IPS-NIHi7 (cell line): ENCODE data around the gene HASPIN.

ENCODE experiments used
- DNase-seq: peaks from one replicate; pipeline ENCODE4 v3.0.0; 2012; ENCODE audit warnings: mixed read lengths; ENCODE audit errors: extremely low spot score

Gene HASPIN

DNA sequence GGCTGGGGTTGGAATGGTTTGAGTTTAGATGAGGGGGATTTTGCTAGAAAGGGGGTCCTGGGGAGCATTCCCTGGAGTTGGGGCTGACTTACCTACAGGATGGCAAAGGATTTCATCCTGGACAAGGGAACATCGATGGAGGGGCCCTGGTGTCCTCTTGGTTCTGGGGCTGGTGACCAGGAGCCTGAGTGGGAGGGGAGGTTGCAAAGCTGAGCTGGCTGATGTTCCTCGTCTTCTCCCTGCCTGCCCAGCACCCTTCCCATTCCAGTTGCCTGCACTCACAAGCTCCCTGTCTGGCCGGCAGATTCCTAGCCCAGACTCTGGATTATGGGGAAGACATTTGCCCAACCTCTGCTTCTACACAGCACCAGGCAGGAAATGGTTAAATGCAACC, 40.1 kb downstream of the HASPIN start:
- DNase-seq, result no peak

DNA sequence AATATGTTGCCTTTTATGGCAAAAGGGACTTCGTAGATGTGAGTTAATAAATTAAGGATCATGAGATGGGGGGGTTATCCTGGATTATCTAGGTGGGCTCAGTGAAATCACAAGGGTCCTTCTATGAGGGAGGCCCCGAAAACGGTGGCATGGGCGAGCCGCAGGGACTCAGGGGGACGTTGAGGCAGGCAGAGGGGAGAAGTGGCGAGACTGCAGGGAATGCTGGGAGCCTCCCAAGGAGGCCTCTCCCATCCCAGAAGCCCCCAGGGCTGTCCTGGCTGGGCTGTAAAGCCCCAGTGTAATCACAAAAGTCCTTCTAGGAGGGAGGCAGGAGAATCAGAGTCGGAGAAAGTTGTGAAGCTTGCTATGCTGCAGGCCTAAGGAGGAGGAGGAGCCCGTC, 42.3 kb downstream of the HASPIN start:
- DNase-seq, result no peak

DNA sequence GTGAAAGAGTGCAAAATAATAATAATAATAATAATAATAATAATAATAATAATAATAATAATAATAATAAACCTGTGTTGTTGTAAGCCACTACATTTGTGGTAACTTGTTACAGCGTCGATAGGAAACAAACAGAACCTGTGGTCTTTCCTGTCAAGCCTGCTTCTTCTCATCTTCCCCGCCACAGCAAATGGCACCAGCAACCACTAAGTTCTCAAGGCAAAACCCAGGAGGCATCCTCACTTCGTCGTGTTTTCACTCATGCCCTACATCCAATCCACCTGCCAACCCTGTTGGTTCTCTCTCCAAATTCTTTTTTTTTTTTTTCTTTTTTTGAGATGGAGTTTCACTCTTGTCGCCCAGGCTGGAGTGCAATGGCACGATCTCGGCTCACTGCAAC, 43.1 kb downstream of the HASPIN start:
- no peak for DNase-seq

DNA sequence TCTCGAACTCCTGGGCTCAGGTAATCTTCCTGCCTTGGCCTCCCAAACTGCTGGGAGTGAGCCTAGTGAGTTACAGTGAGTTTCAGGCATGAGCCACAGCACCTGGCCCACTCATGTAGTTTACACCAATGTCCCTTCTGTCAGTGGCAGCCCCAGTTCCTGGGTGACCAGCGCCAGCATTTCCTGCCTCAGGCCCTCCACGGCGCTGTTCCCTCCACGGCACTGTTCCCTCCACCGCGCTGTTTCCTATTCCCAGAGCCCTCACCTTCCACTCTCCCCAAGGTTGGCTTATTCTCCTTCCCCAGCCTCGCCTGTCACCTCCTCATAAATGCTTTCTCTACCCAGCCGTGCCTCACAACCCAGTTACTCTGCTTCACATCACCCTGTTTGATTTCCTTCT, 44.6 kb downstream of the HASPIN start:
- DNase-seq, result no peak

DNA sequence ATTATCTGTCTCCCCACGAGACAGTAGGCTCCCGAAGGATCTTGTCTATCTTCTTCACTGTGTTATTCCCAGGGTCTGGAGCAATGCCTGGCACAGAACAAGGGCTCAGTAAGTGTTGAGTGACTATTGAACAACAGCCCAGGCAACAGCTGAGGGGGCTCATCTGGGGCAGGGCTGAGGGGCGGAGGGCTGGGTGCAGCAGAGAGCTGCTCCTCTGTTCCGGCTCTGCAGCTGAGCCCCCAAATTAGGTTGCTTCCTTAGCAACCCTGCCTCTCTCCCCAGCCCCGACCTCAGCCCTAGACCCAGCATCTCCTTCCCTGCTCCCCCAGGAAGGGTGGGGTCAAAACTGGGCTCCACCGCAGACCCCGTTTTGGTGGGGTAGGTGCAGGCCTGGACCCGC, 45.1 kb downstream of the HASPIN start:
- DNase-seq, result no peak

DNA sequence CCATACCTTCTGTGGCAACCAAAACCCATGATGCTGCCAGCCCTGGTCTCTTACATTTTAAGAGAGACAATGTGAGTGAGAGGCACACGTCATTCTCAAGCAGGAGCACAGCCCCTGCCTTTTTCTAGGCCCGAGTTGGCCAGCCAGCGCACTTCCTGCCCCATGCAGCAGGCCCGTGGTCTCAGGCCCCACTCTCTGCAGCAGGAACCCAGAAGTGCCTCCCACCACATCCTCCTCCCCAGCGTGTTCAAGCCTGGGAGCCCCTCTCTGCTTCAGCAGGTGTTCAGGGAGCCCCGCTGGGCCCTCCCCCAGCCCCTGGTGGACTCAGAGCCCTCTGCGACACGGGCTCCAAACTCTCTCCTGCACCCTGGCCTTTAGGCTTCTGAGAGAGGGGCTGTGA, 46.8 kb downstream of the HASPIN start:
- no peak for DNase-seq

DNA sequence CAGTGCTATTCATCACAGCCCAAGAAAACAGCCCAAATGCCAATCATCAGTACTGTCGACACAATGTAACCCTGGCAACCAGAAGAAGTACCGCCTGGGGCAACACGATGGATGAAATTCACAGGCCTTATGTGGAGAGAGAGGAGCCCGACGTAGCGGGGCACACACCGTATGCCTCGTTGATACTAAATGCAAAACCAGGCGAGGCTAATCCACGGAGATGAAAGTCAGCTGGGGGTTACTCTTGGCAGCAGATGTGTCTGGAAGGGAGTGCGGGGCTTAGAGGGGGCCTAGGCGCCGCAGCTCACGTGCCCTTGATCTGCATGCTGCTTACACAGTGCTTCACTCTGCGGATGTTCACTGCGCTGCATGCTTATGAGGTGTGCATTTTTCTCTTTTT, 47.4 kb downstream of the HASPIN start:
- no peak for DNase-seq

DNA sequence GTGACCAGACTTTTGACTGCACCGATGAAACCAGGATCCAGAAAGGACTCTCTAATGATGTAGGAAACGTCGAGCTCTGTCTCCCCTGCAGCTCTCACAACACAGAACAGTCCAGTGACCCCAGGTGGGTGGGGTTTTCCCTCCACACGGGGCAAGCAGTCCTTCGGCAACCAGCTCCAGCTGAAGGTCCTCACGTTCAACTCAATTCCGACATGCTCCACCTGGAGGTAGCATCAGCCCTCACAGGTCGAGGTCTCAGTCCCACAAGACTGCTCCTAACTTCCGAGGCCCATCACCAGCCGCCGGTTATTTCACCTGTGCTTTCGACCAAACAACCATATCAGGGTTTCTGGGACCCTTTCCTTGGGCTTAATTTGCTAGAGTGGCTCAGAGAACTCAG, 49.1 kb downstream of the HASPIN start:
- peak; percentile 61 for DNase-seq

DNA sequence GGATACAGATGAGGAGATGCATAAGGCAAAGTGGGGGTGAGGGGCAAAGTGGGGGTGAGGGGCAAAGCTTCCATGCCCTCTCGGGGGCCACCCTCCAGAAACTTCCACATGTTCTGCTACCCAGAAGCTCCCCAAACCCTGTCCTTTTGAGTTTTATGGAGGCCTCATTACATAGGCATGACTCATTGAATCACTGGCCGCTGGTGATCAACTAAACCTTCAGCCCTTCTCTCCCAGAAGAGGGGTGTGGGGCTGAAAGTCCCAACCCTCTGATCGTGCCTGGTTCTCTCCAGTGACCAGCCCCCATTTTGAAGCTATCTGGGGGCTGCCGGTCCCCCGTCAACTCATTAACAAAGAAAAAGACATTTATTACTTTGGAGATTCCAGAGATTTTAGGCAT, 49.8 kb downstream of the HASPIN start:
- no peak for DNase-seq

DNA sequence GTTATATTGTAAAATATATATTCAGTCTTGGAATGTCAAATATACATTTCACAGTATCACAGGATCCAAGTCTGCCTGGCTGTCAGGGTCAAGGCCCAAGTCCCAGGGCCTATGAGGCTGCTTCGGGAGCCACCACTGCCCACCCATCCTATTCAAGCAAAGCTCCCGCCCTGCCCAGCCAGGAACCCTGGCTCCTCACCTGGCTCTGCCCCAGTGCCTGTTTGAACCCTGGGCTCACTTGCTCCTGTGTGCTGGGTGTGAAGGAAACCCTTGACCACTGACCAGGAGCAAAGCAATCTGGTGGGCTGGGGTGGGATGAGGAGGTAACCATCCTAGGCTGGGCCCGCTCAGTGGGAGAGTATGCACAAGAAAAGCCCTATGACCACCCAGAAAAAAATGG, 50.3 kb downstream of the HASPIN start:
- no peak for DNase-seq
